ENCODE data around the gene KCNK7. TPM values are rescaled to one million over a fixed set of nuclear protein-coding genes. Genes with fewer than 3 reads are reported as not detected.

KCNK7 gene
- total and polyA plus RNA-seq, 8 donors, result 0.21 to 2.0 (median 0.48) TPM; not detected in 1

- H3K27ac ChIP-seq, result no peak overlapping the region
- intact Hi-C loops (cut with DNase I), result no loop called here
- peaks cover 6 to 15% of the 10 kb centered on the region in 2 donors for H3K4me1 ChIP-seq
- H3K36me3 ChIP-seq, result peaks cover 0 to 88% of the 10 kb centered on the region in 2 donors
- TF ChIP-seq, protein P1, sequence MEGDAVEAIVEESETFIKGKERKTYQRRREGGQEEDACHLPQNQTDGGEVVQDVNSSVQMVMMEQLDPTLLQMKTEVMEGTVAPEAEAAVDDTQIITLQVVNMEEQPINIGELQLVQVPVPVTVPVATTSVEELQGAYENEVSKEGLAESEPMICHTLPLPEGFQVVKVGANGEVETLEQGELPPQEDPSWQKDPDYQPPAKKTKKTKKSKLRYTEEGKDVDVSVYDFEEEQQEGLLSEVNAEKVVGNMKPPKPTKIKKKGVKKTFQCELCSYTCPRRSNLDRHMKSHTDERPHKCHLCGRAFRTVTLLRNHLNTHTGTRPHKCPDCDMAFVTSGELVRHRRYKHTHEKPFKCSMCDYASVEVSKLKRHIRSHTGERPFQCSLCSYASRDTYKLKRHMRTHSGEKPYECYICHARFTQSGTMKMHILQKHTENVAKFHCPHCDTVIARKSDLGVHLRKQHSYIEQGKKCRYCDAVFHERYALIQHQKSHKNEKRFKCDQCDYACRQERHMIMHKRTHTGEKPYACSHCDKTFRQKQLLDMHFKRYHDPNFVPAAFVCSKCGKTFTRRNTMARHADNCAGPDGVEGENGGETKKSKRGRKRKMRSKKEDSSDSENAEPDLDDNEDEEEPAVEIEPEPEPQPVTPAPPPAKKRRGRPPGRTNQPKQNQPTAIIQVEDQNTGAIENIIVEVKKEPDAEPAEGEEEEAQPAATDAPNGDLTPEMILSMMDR (IDR thresholded peaks at IDR 0.05), result no peak
- no peaks in the 10 kb centered on the region for H3K27me3 ChIP-seq
- no peak for ATAC-seq
- no peaks in the 10 kb centered on the region for H3K9me3 ChIP-seq
- no peak overlapping the region for H3K4me3 ChIP-seq
- peak in 1 of 4 donors; percentile 77 for DNase-seq
Observed at GRCh38 chr11:65633390-65634108, 37.9 kb upstream of the KCNK7 start.

GRCh38 chr11:65630215-65630614 is 34.6 kb upstream of the KCNK7 start:
- H3K36me3 ChIP-seq, result peaks cover 0 to 100% of the 10 kb centered on the region in 2 donors
- TF ChIP-seq, protein P1 (IDR thresholded peaks at IDR 0.05), result no peak
- no peak for ATAC-seq

GRCh38 chr11:65629579-65629978 is 34.0 kb upstream of the KCNK7 start:
- no peak for ATAC-seq
- Histone ChIP-seq H3K9me3 (no peaks in the 10 kb centered on the region), H3K27me3 (no peaks in the 10 kb centered on the region), H3K4me1 (peaks cover 0 to 7% of the 10 kb centered on the region in 2 donors), H3K36me3 (peaks cover 0 to 100% of the 10 kb centered on the region in 2 donors), H3K27ac (no peak overlapping the region), H3K4me3 (no peak overlapping the region)
- peak in 1 of 4 donors; percentile 70 for DNase-seq
- TF ChIP-seq, protein P1 (IDR thresholded peaks at IDR 0.05), result no peak
- intact Hi-C loops (cut with DNase I), result loop anchor here in 1 of 2 donors (10.0 kb wide), 1 partner anchor 75 kb away; no protein-coding TSS in a partner anchor

More at GRCh38 chr11:65630215-65630614, 34.6 kb upstream of the KCNK7 start:
- Histone ChIP-seq H3K4me1 (peaks cover 0 to 7% of the 10 kb centered on the region in 2 donors), H3K27me3 (no peaks in the 10 kb centered on the region), H3K9me3 (no peaks in the 10 kb centered on the region), H3K4me3 (no peak overlapping the region), H3K27ac (no peak overlapping the region)
- intact Hi-C loops (cut with DNase I), result no loop called here
- DNase-seq, result no peak

GRCh38 chr11:65627202-65627601 is 31.6 kb upstream of the KCNK7 start:
- intact Hi-C loops (cut with DNase I), result loop anchor here in 1 of 2 donors (10.0 kb wide), 1 partner anchor 78 kb away; no protein-coding TSS in a partner anchor
- ATAC-seq, result no peak
- TF ChIP-seq, protein P1 (IDR thresholded peaks at IDR 0.05), result no peak

GRCh38 chr11:65625628-65626342 is 30.2 kb upstream of the KCNK7 start:
- no peak overlapping the region for H3K27ac ChIP-seq
- H3K9me3 ChIP-seq, result no peaks in the 10 kb centered on the region
- DNase-seq (peak in 3 of 4 donors; percentile 67 to 93 (median 70)), ATAC-seq (peak; percentile 85)
- H3K4me1 ChIP-seq, result peaks cover 0 to 7% of the 10 kb centered on the region in 2 donors
- no peak overlapping the region for H3K4me3 ChIP-seq
- TF ChIP-seq, protein P1 (IDR thresholded peaks at IDR 0.05), result peak; percentile 67 to 85
- peaks cover 0 to 100% of the 10 kb centered on the region in 2 donors for H3K36me3 ChIP-seq
- no peaks in the 10 kb centered on the region for H3K27me3 ChIP-seq
- intact Hi-C loops (cut with DNase I), result loop anchor here in 1 of 2 donors (10.0 kb wide), 1 partner anchor 79 kb away; no protein-coding TSS in a partner anchor

More at GRCh38 chr11:65627202-65627601, 31.6 kb upstream of the KCNK7 start:
- Histone ChIP-seq H3K36me3 (peaks cover 0 to 100% of the 10 kb centered on the region in 2 donors), H3K27me3 (no peaks in the 10 kb centered on the region), H3K27ac (no peak overlapping the region), H3K4me1 (peaks cover 0 to 7% of the 10 kb centered on the region in 2 donors), H3K4me3 (no peak overlapping the region), H3K9me3 (no peaks in the 10 kb centered on the region)
- DNase-seq, result no peak

All from left lung (tissue), 10 donors.